HG03066 (cell line): ENCODE results near the gene FKBP1C.
"Not testable (repeated sequence)": the region's sequence is repeated elsewhere in the genome, so short reads cannot be mapped to it uniquely, and the experiment has no call there.

Experiments
- ATAC-seq: cut with Tn5 transposase; IDR thresholded peaks from one replicate; pipeline ENCODE4 v1.9.1; 2021; ENCODE audit warnings: low read depth; ENCODE audit not compliant: unreplicated experiment

Gene FKBP1C

GRCh38 chr6:63211343-63211742 lies at the start of gene FKBP1C:
FKBP1C (plus strand) TSS chr6:63211469.
- not testable (repeated sequence) for ATAC-seq

- not testable (repeated sequence) for ATAC-seq
Measured at GRCh38 chr6:63164047-63164803, 47.0 kb upstream of the FKBP1C start.

DNA sequence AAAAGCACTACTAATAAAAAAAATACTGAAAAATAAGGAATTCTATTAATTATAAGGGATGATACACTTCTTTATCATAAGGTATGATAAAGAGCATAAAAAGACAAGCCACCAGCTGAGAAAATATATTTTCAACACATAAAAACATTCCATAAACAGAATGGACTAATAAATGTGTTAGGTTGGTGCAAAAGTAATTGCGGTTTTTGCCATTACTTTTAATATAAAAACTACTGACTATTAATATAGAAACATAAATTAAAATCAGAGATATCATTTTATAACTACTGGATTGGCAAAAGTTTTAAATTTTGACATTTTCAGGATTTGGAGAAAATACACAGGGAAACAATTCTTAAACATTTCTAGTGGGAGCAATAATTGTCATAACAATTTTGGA lies 37.1 kb upstream of the FKBP1C start:
- ATAC-seq = no peak

- no peak for ATAC-seq
Measured at GRCh38 chr6:63176181-63176580, 35.1 kb upstream of the FKBP1C start.

DNA sequence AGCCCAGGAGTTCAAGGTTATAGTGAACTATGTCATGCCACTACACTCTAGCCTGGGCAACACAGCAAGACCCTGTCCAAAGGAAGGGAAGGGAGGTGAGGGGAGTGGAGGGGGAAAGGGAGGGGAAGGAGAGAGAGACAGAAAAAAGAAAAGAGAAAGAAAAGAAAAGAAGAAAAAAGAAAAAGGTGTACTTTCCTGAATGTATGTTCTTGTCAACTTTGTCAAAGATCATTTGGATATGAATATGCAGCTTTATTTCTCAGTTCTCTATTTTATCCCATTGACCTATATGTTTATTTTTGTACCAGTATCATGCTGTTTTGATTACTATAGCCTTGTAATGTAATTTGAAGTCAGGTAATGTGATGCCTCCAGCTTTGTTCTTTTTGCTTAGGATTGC lies 30.9 kb upstream of the FKBP1C start:
- no peak for ATAC-seq

DNA sequence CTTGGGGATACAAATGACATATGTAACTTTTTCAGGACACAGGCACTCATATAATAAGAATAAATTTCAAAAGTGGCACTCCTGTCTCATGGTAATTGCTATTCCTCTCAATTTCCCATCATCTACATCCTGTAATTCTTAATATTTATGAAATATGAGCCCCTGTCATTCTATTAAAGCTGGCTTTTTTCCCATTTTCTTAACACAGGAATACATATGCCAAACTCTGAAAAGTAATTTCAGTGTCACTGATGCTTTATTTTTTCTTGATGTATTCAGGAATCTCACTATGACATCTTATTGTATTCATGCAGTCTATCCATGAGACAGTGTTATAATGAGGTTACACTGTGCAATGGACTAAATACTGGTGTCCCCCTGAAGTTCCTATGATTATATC lies 24.3 kb upstream of the FKBP1C start:
- ATAC-seq = no peak

DNA sequence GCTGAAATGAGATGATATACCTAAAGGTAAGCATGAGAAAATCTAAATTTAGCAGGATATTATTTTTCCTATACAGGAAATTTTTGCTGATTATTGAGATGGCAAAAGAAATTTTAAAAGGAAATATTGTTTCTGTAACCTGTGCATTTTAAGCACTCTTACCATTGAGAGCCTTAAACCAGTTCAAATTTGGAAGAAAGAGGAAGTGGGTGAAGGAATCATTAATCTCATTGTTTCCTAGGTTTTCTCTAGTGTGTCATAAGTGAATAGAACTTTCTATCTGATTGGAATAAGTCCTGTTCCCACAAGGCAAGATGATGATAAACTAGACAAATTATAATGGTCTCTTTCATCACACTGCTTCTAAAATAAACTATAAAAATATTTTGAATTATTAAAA lies 22.4 kb upstream of the FKBP1C start:
- no peak for ATAC-seq

DNA sequence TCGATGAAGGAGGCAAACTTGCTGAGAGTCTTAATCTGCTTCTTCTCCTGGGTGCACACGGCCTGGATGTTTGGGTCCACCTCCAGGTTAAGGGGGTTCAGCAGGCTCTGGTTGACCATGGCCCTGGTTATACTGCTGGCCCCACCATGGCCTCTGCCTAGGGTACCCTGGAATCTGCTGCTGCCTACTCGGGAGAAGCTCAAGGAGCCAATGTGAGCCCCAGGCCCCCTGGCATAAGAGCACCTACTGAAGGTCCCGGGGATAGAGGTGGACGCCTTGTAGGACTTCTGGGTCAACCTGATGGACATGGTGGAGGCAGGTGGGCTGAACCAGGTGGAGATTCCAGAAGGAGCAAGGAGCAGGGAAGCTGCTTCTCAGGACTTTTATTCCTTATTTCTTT lies 17.9 kb upstream of the FKBP1C start:
- ATAC-seq = no peak

DNA sequence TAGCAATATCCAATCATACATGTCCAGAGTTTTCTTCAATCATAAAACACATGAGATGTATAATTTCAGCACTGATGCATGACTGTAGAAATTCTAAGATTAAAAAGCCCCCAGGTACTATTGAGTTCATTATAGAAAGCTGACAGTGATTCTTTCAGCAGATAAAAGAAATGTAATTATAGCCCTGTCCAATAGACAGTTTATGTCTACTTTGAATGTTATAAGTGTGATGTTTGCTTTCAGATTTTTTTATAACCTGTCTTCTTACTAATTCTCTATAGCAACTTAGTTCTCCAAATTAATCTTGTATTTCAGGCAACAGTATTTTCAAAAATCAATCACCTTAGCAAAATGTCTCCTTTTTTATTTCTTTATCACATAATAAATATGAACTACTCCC lies 13.5 kb upstream of the FKBP1C start:
- ATAC-seq = no peak

DNA sequence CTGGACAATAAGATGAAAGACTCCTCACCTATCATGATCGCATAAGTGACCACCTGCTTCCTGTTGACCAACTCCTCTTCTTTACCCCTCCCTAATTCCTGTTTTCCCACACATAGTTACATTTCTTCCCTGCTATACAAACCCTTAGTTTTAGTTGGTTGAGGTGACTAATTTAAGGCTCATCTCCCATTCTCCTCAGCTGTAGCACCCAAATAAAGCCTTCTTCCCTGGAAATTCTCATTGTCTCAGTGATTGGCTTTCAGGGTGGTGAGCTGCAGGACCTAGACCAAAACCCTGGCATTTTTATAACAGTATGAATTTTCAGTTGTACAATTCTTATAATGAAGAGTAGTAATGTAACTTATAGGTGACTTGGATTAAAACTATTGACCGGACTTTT lies 2.1 kb downstream of the FKBP1C start:
- ATAC-seq = no peak

DNA sequence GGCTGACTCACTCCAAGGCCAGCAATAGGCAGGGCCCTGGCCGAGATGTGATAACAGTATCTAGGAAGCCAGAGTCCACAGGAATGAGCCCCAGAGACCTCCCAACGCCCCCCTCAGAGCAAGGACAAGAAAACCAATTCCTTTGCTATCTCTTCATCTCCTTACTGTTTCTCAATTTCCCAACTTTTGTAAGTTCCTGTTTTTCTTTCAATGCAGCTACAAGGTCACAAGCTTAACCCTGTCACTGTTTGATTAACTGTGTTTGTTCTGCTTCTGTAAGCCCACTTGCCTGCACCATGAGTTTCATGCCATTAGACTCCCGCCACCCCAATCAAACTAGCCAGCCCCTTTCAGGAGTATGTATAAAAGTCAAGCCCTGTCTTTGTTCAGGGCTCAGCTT lies 3.5 kb downstream of the FKBP1C start:
- no peak for ATAC-seq

DNA sequence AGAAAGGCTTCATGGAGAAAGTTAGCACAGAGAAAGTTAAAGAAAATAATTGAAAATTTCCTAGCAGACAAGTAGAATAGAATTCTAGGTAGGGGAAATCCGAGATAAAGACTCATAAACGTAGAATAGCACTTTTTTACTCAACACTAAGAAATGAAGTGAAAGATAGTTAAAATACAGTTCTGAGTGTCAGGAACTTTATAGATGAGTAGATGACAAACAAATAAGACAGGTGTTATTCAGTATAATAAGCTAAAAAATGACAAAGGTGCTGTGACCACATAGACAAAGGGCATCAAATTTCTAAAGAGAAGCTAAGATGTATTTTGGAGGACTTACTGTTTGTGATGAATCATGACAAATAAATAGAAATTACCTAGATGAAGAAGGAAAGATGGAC lies 12.9 kb downstream of the FKBP1C start:
- ATAC-seq = no peak

GRCh38 chr6:63225987-63226386 lies 14.7 kb downstream of the FKBP1C start:
- ATAC-seq = not testable (repeated sequence)

DNA sequence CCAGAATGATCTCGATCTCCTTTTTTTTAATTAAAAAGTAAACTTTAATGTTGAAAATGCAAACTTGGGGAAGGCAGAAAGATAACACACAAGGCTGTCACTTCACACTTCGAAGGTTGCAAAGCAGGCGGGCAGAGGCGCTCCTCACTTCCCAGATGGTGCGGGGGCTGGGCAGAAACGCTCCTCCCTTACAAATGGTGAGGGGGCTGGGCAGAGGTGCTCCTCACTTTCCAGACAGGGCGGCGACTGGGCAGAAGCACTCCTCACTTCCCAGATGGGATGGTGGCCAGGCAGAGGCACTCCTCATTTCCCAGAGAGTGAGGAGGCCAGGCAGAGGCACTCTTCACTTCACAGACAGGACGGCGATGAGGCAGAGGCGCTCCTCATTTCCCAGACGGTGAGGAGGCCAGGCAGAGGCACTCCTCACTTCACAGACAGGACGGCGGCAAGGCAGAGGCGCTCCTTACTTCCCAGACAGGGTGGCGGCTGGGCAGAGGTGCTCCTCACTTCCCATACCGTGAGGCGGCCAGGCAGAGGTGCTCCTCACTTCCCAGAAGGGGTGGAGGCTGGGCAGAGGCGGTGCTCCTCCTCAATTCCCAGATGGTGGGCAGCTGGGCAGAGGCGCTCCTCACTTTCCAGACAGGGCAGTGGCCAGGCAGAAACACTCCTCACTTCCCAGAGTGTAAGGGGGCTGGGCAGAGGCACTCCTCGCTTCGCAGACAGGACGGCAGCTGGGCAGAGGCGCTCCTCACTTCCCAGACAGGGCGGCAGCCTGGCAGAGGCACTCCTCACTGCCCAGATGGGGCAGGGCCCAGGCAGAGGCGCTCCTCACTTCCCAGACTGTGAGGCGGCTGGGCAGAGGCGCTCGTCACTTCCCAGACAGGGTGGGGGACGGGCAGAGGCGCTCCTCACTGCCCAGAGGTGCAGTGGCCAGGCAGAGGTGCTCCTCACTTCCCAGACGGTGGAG lies 16.9 kb downstream of the FKBP1C start:
- ATAC-seq = not testable (repeated sequence)

DNA sequence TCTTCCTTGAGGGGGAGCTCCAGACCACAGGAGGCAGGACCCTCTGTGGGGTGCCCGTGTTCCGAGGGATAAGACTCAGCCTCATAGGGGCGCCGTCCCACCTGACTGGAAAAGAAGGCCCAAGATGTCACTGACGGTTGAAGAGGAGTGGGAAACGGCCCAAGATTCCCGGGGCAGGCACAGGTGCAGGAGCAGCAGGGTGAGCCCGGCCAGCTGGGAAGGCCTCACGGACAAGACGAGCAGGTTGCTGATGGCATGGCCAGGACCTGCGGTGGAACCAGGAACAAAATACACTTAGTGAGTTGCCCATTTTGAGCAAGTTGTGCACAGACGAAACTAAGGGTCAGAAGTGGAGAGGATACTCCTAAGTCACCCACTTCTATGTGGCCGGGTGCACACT lies 18.8 kb downstream of the FKBP1C start:
- not testable (repeated sequence) for ATAC-seq

GRCh38 chr6:63230511-63230910 lies 19.2 kb downstream of the FKBP1C start:
- ATAC-seq = not testable (repeated sequence)

- no peak for ATAC-seq
Measured at GRCh38 chr6:63236398-63236817, 25.1 kb downstream of the FKBP1C start.

DNA sequence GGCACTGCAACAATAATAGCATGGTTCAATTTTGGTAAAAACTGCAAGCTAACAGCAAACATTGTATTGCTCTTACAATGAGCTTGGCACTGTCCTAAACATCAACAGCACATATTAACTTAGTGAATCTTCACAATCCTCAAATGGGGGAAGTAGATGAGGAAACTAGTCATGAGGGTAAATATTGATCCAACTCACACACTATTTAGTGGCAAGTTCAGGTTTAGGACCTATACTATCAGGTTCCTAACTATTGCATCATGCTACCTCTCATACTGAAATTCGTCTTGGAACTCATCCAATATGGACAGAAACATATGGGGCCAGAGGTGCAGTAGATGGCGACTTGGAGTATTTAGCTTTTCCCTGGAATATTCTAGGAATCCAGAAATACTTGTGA lies 34.2 kb downstream of the FKBP1C start:
- no peak for ATAC-seq

GRCh38 chr6:63245909-63246308 lies 34.6 kb downstream of the FKBP1C start:
- ATAC-seq = no peak

DNA sequence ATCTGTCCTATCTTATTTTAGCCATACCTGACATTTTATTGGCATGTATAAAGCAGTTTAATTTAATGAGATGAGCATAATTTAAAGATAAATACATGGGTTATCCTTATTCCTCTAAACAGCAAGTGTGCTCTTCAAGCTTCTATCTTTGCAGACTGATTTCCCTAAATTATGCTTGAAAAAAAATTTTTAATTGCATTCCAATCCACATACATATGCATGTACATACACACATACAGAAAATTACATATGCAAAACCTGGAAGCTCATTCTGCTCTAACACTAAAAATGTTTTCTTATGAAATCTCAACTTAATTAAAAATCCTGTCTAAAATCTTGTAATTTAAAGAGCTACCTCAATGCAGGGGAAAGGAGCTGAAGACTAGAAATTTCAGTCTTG lies 35.3 kb downstream of the FKBP1C start:
- no peak for ATAC-seq

DNA sequence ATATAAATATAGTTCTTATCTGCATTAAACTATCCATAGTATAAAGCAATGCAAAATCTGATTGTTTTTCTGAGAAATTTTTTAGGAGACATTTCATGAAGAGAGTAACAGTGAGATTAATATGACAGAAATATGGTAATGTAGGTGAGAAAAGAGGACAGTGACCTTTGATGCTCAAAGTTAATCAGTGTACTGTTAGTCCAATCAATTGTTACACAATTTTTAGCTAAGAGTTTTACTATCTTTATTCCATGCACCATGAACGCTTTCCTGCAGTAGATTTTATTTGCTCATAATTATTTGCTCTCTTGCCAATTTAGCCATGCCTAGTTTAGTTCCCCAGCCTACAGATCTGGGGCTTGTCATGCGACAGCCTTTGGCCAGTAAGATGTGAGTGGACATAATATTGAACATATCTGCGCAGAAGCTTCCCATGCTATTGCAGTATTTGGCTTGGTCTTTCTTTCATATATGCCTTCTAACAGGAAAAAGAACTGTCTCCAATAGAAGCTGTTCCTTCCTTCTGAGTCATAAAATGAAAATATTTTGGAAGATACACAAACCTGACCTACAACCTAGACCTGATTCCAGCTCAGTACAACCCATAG lies 38.7 kb downstream of the FKBP1C start:
- no peak for ATAC-seq
